Stimulated activated CD4-positive, alpha-beta T cell treated with anti-CD3 and anti-CD28 coated beads, Interleukin-4, amount 100 ng/mL, for 48 hours (primary cell): ENCODE results near the gene SMARCA5.
A peak's percentile ranks its signal among the peaks of the same experiment; 100 is the strongest.
"Not testable (repeated sequence)": the region's sequence is repeated elsewhere in the genome, so short reads cannot be mapped to it uniquely, and the experiment has no call there.

Experiments used
- DNase-seq, 2 donors: peaks; one replicate each; pipeline ENCODE4 v3.0.0-alpha.2; 2020; ENCODE audit warnings: low read depth in 2 of 2

Gene SMARCA5, protein sequence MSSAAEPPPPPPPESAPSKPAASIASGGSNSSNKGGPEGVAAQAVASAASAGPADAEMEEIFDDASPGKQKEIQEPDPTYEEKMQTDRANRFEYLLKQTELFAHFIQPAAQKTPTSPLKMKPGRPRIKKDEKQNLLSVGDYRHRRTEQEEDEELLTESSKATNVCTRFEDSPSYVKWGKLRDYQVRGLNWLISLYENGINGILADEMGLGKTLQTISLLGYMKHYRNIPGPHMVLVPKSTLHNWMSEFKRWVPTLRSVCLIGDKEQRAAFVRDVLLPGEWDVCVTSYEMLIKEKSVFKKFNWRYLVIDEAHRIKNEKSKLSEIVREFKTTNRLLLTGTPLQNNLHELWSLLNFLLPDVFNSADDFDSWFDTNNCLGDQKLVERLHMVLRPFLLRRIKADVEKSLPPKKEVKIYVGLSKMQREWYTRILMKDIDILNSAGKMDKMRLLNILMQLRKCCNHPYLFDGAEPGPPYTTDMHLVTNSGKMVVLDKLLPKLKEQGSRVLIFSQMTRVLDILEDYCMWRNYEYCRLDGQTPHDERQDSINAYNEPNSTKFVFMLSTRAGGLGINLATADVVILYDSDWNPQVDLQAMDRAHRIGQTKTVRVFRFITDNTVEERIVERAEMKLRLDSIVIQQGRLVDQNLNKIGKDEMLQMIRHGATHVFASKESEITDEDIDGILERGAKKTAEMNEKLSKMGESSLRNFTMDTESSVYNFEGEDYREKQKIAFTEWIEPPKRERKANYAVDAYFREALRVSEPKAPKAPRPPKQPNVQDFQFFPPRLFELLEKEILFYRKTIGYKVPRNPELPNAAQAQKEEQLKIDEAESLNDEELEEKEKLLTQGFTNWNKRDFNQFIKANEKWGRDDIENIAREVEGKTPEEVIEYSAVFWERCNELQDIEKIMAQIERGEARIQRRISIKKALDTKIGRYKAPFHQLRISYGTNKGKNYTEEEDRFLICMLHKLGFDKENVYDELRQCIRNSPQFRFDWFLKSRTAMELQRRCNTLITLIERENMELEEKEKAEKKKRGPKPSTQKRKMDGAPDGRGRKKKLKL

DNA sequence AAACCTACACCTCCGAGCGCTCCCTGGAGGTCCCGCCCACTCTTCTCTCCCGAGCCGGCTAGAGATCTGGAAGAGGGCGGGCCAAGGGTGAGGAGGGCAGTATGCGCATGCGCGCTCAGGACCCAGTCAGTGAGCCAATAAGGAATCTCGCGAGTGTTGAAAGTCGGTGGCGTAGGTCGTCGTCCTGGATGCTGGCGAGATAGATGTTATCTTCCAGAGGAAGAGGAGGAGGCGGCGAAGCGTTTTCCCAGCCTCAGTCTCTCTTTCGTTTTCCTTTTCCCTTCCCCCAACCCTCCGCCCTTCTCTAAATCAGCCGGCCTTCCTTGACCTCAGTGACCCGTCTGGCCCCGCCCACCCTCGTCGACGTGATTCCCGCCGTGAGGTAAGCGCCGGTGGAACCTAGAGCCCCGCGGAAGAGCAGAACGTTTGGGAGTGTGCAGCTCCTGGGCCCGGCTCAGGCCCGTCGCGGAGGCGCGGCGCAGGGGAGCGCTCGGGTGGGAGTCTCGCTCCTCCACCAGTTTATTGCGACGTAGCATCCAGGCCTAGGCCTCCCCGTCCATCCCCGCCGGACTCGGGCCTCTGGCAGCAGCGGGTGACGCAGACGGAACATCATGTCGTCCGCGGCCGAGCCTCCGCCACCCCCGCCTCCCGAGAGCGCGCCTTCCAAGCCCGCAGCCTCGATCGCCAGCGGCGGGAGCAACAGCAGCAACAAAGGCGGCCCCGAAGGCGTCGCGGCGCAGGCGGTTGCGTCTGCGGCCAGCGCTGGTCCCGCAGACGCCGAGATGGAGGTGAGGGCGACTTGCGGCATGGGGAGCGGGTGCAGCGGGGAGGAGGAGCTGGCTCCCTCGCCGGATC is at the start of gene SMARCA5:
SMARCA5 (plus strand) TSS at position 389 of the 855 bp plus-strand sequence; CDS start at position 612, 223 bp downstream.
- DNase-seq = peak; percentile 93 to 94

DNA sequence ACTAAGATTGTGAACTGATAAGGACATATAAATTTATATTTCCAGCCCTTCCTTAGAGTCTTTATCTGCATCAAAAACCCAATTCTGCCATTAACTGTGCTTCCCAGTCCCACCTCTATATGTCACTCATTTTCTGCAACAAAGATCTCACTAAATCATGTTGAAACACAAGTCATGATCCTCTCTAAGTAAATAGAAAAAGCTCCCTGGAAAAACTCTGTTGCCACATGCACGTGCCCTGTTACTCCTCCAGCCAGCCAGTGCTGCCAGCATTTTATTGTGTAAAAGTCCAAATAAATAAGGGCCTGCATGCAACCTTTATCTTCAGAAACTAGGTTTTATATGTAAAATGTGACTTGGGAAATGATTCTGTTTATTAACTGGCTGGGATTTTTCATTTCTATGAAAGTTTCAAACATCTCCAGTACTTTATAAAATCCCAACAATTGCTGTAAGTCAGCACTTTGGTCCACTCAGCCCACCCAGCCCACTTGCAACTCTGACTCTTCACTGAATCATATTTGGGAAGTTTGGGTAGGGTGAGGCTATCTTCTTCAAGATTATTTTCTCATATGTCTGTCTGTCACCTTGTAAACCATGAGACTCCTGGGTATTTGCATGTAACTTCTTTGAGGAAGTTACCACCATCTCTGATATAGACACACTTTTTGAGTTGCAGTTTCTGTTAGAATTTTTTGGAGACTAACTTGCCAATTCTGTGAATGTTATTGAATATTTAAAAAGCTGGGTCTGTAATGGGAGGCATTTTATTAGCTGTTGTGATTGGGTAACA is 40.0 kb upstream of the SMARCA5 start:
- no peak for DNase-seq

DNA sequence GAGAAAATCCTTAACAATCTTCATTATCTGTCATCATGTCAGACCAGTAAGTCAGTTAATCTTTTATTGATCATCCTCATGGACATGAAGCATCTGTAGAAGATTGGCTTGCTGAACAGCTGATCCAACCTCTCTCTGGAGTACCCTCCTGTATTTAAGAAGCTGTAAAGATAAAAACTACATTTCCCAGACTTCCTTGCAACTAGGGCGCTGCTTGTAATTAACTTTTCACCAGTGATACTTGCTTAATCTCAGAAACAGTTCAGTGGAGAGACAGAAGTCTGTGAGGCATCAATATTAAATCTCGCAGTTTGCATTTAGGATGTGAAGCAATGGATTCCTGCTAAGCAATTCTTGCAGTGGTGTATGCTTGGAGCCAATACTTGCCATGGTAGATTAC is 36.0 kb upstream of the SMARCA5 start:
- DNase-seq = no peak

DNA sequence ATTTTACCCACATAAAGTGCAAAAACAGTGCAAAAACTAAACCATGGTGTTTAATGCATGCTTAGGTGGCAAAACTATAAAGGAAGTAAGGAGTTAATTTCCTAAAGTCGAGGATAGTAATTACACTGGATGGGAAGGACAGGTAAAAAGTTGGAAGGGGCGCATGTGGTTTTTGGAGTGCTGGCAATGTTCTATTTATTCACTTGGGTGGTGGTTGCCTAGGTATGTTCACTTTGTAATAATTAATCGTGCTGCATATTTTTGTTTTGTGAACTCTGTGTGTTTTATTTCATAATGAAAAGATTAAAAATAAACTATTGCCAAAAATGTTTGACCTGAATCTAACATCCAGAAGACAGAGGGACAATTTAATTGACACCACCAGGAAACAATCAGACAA is 32.1 kb upstream of the SMARCA5 start:
- no peak for DNase-seq

DNA sequence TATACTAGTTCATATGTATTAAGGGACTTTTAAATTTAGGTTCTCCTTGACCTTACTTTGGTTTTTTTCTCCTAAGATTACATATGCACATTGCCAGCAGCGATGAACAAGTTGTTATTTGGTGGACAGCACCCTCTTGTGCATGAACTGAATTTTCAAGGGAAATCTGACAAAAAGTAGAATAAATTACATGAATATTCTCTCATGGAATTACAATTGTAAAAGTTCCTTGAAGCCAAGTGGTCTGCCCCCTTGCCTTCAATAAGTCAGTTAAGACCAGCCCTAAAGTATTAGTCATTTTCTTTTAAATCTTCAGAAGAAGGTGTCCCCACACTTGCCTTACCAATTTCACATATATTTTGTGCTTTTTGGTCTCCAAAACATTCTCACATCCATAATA is 30.7 kb upstream of the SMARCA5 start:
- DNase-seq = no peak

DNA sequence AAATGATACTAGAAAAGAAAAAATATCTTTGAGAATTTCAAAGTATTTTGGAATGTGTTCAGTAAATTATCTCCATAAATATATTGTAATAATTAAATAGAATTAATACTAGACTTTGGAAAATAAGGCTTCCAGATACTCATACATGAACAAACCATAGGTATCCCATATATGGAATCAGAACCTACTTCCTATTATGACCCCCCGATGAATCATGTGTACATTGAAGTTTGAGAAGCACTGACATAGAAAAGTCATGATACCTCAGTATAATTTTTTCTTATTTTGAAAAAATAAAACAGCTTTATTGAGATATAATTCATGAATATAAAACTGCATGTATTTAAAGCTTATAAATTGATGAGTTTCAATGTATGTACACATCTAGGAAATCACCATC is 27.2 kb upstream of the SMARCA5 start:
- DNase-seq = no peak

DNA sequence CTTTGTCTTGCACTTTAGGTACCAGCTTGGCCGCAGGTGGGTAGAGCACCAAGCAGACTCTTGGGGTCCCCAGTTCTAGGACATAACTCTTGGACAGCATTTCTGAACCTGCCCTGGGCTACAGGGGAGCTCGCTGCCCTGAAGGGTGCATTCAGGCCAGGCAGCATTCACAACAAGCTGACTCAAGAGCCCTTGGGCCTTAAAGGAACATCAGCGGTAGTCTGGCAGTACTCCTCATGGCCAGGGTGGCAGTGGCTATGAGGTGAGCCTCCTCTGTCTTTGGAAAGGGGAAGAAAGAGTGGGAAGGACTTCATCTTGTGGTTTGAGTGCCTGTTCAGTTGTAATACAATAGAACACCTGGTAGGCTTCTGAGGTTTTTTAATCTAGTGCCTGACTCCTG is 24.8 kb upstream of the SMARCA5 start:
- no peak for DNase-seq

DNA sequence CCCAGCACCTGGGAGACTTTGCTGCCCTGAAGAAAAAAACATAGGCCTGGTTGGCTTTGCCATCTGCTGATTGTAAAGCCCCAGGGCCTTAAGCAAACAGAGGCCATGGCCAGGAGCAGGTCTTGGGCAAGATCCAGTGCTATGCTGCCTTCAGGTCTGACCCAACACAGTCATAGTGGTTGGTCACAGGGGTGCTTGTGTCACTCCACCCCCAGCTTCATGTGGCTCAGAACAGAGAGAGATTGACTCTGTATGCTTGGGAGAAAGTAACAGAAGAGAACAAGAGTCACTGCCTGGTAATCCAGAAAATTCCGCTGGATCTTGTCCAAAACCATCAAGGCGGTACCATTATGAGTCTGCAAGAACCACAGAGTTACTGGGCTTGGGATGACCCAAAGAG is 24.4 kb upstream of the SMARCA5 start:
- no peak for DNase-seq

DNA sequence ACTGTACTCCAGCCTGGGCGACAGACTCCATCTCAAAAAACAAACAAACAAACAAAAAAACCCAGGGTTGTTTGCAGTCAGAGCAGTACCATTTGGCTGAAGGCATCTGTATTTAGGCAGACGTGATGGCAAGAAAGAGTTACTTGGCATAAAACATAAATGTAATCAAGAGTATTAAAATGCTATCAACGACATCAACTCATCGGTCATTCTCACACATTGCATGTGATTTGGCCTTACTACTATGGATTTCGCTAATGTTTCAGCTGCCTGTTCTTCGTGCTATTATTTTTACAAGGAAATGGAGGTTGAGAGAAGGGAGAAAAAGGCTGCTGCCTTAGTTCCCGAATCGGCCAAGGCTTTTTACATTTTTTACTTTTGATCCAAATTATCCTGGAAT is 15.5 kb upstream of the SMARCA5 start:
- DNase-seq = no peak

DNA sequence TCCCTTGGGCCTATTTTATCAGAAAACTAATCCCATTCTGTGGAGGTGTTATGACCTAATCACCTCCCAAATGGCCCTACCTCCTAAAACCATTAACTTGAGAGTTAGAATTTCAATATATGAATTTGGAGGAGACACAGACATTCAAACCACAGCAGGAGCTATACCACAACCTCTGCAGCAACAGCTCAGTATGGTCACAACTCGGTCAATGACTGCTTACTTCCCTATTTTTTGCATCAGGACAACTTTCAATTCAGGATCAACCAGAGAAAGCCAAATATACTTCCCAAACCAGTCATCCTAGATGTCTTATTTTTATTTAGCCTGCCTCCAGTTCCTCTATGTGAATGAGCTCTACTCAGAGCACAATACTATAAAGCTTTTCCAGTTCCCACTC is 11.3 kb upstream of the SMARCA5 start:
- DNase-seq = no peak

DNA sequence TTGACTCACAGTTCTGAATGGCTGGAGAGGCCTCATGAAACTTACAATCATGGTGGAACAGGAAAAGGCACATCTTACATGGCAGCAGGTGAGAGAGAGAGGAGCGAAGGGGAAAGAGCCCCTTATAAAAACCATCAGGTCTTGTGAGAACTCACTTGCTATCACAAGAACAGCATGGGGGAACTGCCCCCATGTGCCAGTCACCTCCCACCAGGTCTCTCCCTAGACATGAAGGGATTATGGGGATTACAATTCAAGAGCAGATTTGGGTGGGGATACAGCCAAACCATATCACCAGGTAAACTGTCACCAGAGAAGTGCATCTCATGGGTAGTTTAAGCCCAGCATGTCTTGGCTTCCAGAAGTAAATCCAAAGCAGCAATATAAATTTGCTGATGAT is 7.5 kb upstream of the SMARCA5 start:
- no peak for DNase-seq

DNA sequence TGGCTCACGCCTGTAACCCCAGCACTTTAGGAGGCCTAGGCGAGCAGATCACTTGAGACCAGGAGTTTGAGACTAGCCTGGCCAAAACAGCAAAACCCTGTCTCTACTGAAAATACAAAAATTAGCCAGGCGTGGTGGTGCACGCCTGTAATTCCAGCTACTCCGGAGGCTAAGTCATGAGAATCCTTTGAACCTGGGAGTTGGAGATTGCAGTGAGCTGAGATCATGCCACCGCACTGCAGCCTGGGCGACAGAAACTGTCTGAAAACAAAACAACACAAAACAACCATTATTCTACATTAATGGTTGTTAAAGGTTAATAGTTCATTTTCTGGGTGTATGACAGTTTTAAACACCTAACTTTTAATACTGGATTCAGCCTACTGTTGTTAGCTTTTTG is 1.6 kb upstream of the SMARCA5 start:
- no peak for DNase-seq

DNA sequence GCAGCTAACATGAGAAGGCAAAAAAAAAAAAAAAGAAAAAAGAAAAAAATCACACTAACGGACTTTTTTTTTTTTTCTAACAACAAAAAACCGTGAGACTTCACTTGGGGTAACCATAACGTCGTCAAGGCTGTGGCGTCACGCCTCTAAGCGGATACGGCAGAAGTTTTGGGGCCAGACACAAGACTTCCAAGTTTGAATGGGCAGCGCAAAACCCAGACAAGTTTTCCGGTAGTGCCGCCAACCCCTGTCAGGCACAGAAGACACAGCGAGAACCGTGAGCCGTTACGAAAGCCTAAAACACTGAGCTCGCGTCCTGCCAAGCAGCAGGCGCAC is 556 bp upstream of the SMARCA5 start:
- DNase-seq = no peak

DNA sequence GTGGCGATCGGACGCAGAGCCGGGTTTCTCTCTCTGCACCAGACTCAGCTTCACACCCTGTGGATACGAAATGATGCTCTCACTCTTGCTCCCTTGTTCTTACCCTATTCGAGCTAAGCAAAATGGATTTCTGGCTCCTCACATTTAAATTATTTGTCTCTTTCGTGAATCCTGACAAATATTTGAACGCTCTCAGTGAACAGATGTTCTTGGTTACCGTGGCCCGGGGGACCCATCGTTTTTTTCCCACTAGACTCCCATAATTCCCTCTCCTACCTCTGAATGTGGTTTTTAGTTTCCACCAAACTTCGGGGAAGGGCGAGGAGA is 630 bp downstream of the SMARCA5 start:
- DNase-seq = no peak

DNA sequence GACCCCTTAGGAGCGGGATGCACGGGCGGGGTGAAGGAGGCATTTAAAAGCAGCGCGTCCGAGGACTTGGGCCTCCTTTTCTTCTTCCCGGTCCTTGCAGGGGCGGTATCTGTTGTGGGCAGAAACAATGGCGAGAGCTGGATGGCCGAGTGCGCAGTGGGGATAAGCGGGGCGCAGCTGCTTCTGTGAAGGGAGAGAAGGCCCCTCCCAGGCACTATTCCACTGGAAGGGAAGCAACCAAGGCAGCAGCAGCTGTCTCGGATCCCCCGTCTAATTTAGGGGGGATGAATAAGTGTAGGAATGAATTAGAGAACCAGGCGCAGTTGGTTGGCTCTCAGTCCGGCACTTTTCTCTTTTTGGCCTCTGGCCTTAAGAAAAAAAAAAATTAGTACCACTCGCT is 995 bp downstream of the SMARCA5 start:
- no peak for DNase-seq

DNA sequence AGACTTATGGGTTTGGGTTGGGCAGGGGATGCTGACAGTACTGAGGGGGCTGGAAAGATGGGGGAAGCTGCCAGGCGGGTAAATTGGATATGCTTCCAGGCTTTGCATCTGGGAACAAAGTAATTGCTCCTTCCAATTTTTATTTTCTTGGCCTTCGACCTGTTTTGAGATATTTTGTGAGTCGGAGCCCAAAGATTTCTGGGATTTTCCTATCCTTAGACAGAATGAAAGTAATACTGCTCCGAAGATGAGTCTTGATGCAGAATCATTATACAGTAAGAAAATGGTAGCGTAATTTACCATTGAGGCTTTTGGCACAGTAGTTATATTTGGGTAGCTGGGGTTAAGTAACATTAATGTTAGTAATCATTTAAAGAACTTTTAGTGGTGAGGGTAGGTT is 1.4 kb downstream of the SMARCA5 start:
- no peak for DNase-seq

DNA sequence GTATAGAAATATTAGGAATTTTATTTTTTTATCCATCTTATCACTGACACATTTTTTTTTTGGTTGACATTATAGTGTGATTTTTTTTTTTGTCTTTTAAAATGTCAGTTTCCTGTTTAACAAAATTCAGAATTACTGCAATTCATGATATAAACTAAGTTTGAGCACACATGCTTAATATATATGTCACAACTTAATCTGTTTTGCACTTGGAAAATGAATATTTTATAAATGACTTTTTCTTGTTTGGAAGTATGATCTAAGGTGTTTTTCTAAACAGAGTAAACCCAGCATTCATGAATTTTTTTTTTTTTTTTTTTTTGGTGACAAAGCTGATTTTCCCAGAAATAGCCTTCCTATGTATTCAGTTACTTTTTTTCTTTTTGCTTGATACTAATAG is 2.4 kb downstream of the SMARCA5 start:
- no peak for DNase-seq

DNA sequence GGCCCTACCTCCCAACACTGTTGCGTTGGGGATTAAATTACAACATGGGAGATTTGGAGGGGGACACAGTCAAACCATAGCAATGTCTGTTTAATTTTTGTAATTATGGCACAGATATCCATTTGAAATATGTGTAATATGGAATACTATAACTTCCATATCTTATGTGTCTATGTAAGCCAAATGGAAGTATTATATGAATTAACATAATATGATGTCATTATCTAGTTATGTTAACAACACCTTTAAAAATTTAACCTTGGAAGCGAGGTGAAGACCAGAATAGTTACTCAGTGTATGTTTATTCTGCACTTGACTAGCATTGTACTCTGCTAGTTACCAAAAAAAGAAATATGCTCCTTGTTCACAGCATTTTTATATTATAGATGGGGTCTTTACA is 4.3 kb downstream of the SMARCA5 start:
- DNase-seq = no peak

DNA sequence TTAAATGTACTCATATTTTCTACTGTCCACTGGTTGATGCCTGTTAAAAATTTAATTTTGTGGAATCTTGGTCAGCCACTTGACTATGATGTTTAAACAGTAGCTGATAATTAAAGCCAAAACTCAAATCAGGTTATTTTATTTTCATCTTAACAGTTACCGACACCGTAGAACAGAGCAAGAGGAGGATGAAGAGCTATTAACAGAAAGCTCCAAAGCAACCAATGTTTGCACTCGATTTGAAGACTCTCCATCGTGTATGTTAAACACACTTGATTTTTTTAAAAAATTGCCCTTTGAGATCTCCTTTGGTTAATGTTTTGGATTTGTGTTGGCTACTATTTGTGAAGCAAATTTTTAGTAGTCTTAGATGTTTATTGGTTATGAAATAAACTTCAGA is 10.7 kb downstream of the SMARCA5 start:
- DNase-seq = no peak

DNA sequence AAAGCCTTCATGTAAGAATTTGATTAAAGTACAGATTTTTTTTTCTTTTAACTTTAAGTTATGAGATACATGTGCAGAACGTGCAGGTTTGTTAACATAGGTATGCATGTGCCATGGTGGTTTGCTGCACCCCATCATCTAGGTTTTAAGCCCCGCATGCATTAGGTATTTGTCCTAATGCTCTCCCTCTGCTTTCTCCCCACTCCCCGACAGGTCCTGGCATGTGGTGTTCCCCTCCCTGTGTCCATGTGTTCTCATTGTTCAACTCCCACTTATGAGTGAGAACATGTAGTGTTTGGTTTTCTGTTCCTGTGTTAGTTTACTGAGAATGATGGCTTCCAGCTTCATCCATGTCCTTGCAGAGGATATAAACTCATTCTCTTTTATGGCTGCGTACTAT is 14.5 kb downstream of the SMARCA5 start:
- DNase-seq = not testable (repeated sequence)

DNA sequence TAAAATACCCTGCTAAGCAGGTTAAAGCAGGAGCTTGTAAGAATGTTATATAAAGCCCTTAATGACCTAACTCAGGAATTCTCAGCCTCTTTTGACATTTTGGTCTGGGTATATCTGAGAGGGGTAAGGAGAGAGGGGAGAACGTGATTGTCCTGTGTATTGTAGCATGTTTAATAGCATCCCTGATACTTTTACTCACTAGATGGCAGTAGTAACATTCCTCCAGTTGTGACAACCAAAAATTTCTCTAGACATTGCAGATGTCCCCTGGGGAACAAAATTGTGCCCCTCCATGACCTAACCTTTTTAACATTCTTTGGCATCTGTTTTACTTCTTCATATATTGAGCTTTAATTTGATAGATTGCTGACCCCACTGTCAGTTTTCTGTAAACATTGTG is 17.9 kb downstream of the SMARCA5 start:
- no peak for DNase-seq
